ENCODE data around the gene RASSF5.

DNA sequence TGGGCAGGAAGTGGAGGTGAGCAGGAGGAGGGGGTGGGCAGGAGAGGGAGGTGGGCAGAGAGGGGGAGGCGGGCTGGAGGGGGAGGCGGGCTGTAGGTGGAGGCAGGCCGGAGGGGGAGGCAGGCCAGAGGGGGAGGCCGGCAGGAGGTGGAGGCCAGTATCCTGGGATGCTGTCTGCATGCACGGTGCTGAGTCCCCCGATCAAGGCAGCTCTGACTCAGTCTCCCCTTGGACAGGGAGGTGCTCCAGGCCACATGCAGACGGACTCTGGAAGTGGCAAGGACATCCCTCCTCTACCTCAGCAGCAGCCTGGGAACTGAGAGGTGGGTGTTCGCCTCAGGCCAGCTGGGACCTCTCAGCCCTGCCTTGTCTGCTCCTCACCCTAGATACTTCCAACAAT is 27.1 kb upstream of the RASSF5 start:
- TF ChIP-seq, protein P1, sequence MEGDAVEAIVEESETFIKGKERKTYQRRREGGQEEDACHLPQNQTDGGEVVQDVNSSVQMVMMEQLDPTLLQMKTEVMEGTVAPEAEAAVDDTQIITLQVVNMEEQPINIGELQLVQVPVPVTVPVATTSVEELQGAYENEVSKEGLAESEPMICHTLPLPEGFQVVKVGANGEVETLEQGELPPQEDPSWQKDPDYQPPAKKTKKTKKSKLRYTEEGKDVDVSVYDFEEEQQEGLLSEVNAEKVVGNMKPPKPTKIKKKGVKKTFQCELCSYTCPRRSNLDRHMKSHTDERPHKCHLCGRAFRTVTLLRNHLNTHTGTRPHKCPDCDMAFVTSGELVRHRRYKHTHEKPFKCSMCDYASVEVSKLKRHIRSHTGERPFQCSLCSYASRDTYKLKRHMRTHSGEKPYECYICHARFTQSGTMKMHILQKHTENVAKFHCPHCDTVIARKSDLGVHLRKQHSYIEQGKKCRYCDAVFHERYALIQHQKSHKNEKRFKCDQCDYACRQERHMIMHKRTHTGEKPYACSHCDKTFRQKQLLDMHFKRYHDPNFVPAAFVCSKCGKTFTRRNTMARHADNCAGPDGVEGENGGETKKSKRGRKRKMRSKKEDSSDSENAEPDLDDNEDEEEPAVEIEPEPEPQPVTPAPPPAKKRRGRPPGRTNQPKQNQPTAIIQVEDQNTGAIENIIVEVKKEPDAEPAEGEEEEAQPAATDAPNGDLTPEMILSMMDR (IDR thresholded peaks at IDR 0.05): no peak
- no peak for TF ChIP-seq POLR2A (IDR thresholded peaks at IDR 0.05)
- no peak for TF ChIP-seq POLR2AphosphoS5 (IDR thresholded peaks at IDR 0.05)
- no peak for TF ChIP-seq EP300 (IDR thresholded peaks at IDR 0.05; ENCODE audit: low read depth)

Measured in transverse colon (tissue), 4 donors.